K562 (cell line): ENCODE measurements around the gene SIDT2. TPM values are rescaled to one million over a fixed set of nuclear protein-coding genes. Genes with fewer than 3 reads are reported as not detected.
A peak's percentile ranks its signal among the peaks of the same experiment; 100 is the strongest.

Experiments
- ATAC-seq: fragments of 200-7000 bp; cut with Tn5 transposase; 3 replicates; pipeline ENCODE4 v1.9.1; 2020; ENCODE audit warnings: moderate library complexity
- BruUV-seq: library from RNA; stranded (reverse); fragments of 400-500 nt; replicated peaks from 2 replicates; lab custom pipeline; 2021; lab: Mats Ljungman, UMichigan
- CTCF ChIA-PET: fragments of 300-600 bp; formaldehyde crosslinking; extraction: SDS; loops from one replicate; lab custom pipeline; 2021; ENCODE audit warnings: low intra/inter-chr PET ratio; lab: Yijun Ruan, JAX
- POLR2A ChIA-PET: fragments of 300-600, 350-650 bp; sonication (Branson Sonifier 250); formaldehyde crosslinking; extraction: SDS; loops from one replicate; lab custom pipeline; 2021; ENCODE audit warnings: antibody characterized with exemption, inconsistent platforms; lab: Yijun Ruan, JAX
- DNase-seq, 4 experiments: peaks; one replicate each; pipeline versions ENCODE4 v3.0.0 to v3.0.0-alpha.2; 2011 to 2018; ENCODE audit warnings: low spot score in 3 of 4, mixed read lengths in 3 of 4; ENCODE audit errors: extremely low read depth in 1 of 4
- FAIRE-seq: peaks from 2 replicates; lab custom pipeline; 2011; peaks lifted over from hg19 to GRCh38; lab: Jason Lieb, UNC
- H2AFZ ChIP-seq: 2 replicates; pipeline ENCODE4 v1.6.0; 2011; ENCODE audit warnings: low read depth, low read length, control low read depth, inconsistent platforms
- H3K27ac ChIP-seq: fragments of 200-600 bp; 3 replicates; pipeline ENCODE4 v1.8.0; 2011; ENCODE audit warnings: low read depth, mild to moderate bottlenecking, control low read depth, inconsistent platforms, low read length, moderate library complexity, mixed read lengths; ENCODE audit errors: extremely low read depth
- H3K27me3 ChIP-seq, 2 experiments: fragments of 300-600 bp in 1 of 2; 2 replicates in 1 of 2; 3 replicates in 1 of 2; pipeline versions ENCODE4 v1.6.0 to v1.8.0; 2011; ENCODE audit warnings: inconsistent platforms in 2 of 2, low read length in 2 of 2, mild to moderate bottlenecking in 1 of 2, mixed read lengths in 1 of 2, moderate library complexity in 1 of 2; ENCODE audit not compliant: control insufficient read depth in 2 of 2, insufficient read depth in 2 of 2
- H3K36me3 ChIP-seq: fragments of 300-600 bp; 3 replicates; pipeline ENCODE4 v1.8.0; 2011; ENCODE audit warnings: mild to moderate bottlenecking, low read length, inconsistent platforms; ENCODE audit not compliant: control insufficient read depth, insufficient read depth
- H3K4me1 ChIP-seq, 2 experiments: fragments of 200-600 bp in 1 of 2; replicated peaks in 1 of 2; 2 replicates in 1 of 2; 3 replicates in 1 of 2; pipeline versions ENCODE4 v1.5.1 to v1.8.0; 2011; ENCODE audit warnings: inconsistent platforms in 2 of 2, low read length in 2 of 2, mild to moderate bottlenecking in 1 of 2, mixed read lengths in 1 of 2, moderate library complexity in 1 of 2; ENCODE audit not compliant: control insufficient read depth in 2 of 2, insufficient read depth in 2 of 2
- H3K4me2 ChIP-seq: 2 replicates; pipeline ENCODE4 v1.6.1; 2011; ENCODE audit warnings: low read length, control low read depth, inconsistent platforms, mixed read lengths; ENCODE audit not compliant: insufficient read depth
- H3K4me3 ChIP-seq: fragments of 200-600 bp; sonication (generic), shearing (Covaris generic); 2 replicates; pipeline ENCODE4 v1.5.1; 2016; ENCODE audit warnings: control low read depth, inconsistent platforms
- H3K79me2 ChIP-seq: fragments of 200-600 bp; 3 replicates; pipeline ENCODE4 v1.8.0; 2011; ENCODE audit warnings: low read length, inconsistent platforms; ENCODE audit not compliant: control insufficient read depth, insufficient read depth
- H3K9ac ChIP-seq, 2 experiments: 2 replicates each; pipeline versions ENCODE4 v1.6.0 to v1.6.1; 2011; ENCODE audit warnings: low read depth in 2 of 2, low read length in 2 of 2, control low read depth in 1 of 2, inconsistent platforms in 1 of 2, mild to moderate bottlenecking in 1 of 2, mixed read lengths in 1 of 2; ENCODE audit not compliant: insufficient read depth in 1 of 2
- H3K9me1 ChIP-seq: one replicate; pipeline ENCODE4 v1.6.0; 2011; ENCODE audit warnings: inconsistent platforms, mild to moderate bottlenecking, low read length, moderate library complexity; ENCODE audit not compliant: control insufficient read depth, insufficient read depth
- H3K9me3 ChIP-seq: replicated peaks from 2 replicates; pipeline ENCODE4 v1.5.1; 2011; ENCODE audit warnings: low read depth, low read length, inconsistent platforms; ENCODE audit not compliant: control insufficient read depth, insufficient read depth
- H4K20me1 ChIP-seq: replicated peaks from 2 replicates; pipeline ENCODE4 v1.6.1; 2011; ENCODE audit warnings: low read length, inconsistent platforms, mixed read lengths; ENCODE audit not compliant: control insufficient read depth, insufficient read depth
- ARID4B ChIP-seq: sonication (generic); formaldehyde crosslinking; IDR thresholded peaks from 2 replicates; pipeline ENCODE4 v1.8.0; 2022; ENCODE audit warnings: mild to moderate bottlenecking, missing genetic modification reagents
- NFE2 ChIP-seq: IDR thresholded peaks from 2 replicates; pipeline ENCODE4 v1.6.1; 2014; ENCODE audit warnings: antibody characterized with exemption, low read depth
- POLR2G ChIP-seq: fragments of 200-400 bp; formaldehyde crosslinking; IDR thresholded peaks from 2 replicates; pipeline ENCODE4 v1.6.1; 2017; ENCODE audit warnings: low read depth, mild to moderate bottlenecking, antibody characterized with exemption, low read length, moderate library complexity
- ZNF740 ChIP-seq, 3 experiments: fragments of 200-800 bp in 1 of 3; sonication (Bioruptor generic) in 1 of 3; sonication (generic) in 1 of 3; formaldehyde crosslinking in 1 of 3; IDR thresholded peaks; 2 replicates each; pipeline versions ENCODE4 v1.6.1 to v1.8.0; 2016 to 2022; ENCODE audit warnings: mild to moderate bottlenecking in 2 of 3, missing compliant biosample characterization in 2 of 3, missing genetic modification characterization in 2 of 3, missing genetic modification reagents in 1 of 3
- WGBS: fragments of 100-300 bp; shearing (Covaris generic); methylation state at CpG from one replicate; pipeline ENCODE4 v1.1.6; 2016; ENCODE audit warnings: low coverage, mixed read lengths; ENCODE audit not compliant: insufficient coverage; ENCODE audit errors: missing lambda C conversion rate; 5-methylcytosine and 5-hydroxymethylcytosine counted together
- in situ Hi-C: fragments of 300-500 bp; cut with MboI; formaldehyde crosslinking; loops from 4 replicates; pipeline ENCODE4 v1.15.0; 2018; ENCODE audit warnings: inconsistent platforms, mixed read lengths
- intact Hi-C: fragments of 100-400 bp; cut with micrococcal nuclease; formaldehyde crosslinking; loops from 2 replicates; pipeline ENCODE4 v1.14.2; 2022
- polyA plus RNA-seq, 8 experiments: library from polyadenylated mRNA; depleted of rRNA in 4 of 8; stranded (reverse) in 5 of 8; unstranded in 3 of 8; fragments of >200 nt; fragmentation: Nextera tagmentation in 2 of 8; fragmentation: Illumina TruSeq in 1 of 8; extraction: Ambion mirVana in 2 of 8; extraction: Trizol in 1 of 8; gene quantifications; 2 replicates each; pipeline versions ENCODE4 v1.2.1 to v1.2.3, GENCODE V29; 2011 to 2014; ENCODE audit warnings: inconsistent platforms in 1 of 8, missing spikeins in 1 of 8
- total RNA-seq, 7 experiments: library from RNA; depleted of rRNA in 6 of 7; stranded (reverse); fragments of >200 nt in 6 of 7; fragmentation: Illumina TruSeq in 2 of 7; extraction: Trizol in 2 of 7; gene quantifications; 2 replicates each; pipeline versions ENCODE4 v1.2.1 to v1.2.3, GENCODE V29; 2011 to 2021; ENCODE audit warnings: low replicate concordance in 1 of 7

SIDT2 gene
- total and polyA plus RNA-seq, 9 of the 15 experiments (the other 6 are each of a cell fraction or from before 2014, with no cell fraction given), result 2.4 to 20.2 (median 6.5) TPM

GRCh38 chr11:117189191-117189940, 10.8 kb downstream of the SIDT2 start:
- in situ Hi-C loops, result no loop called here
- DNase-seq (no peak), ATAC-seq (no peak), FAIRE-seq (no peak)
- Histone ChIP-seq H3K4me1 (0 out of 5 replicates have a peak, but pooled peaks cover 0 to 4% of the 10 kb centered on the region in 2 experiments), H3K4me2 (no peak overlapping the region), H3K36me3 (peaks cover 47% of the 10 kb centered on the region; the same call in 1 of the 3 replicates), H3K27me3 (no peaks in the 10 kb centered on the region), H3K27ac (no peak overlapping the region), H3K4me3 (no peak overlapping the region), H3K9me1 (no peaks in the 10 kb centered on the region), H2AFZ (no peak overlapping the region), H3K9me3 (no peaks in the 10 kb centered on the region), H4K20me1 (0 out of 2 replicates have a peak, but pooled peaks cover 3% of the 10 kb centered on the region), H3K9ac (peak overlapping the region in 1 of 2 experiments; percentile 13; a peak in 1 of 4 replicates), H3K79me2 (no peaks in the 10 kb centered on the region)
- ChIA-PET CTCF (interaction anchor here (0.6 kb wide), 1 partner anchor 448 kb away, joined by 3 read pairs; no protein-coding TSS in a partner anchor), POLR2A (no interaction called here)
- TF ChIP-seq POLR2G (peak; percentile 8; the same call in 1 of the 2 replicates), ZNF740 (CRISPR knock-in tag; IDR thresholded peaks at IDR 0.05) (0 out of 2 replicates have a peak, but pooled peaks have one; percentile 39), ZNF740 (tag; IDR thresholded peaks at IDR 0.05) (0 out of 4 replicates have a peak, but pooled peaks of 1 of the 2 experiments have one; percentile 33), ARID4B (CRISPR knock-in tag) (0 out of 2 replicates have a peak, but pooled peaks have one; percentile 34), NFE2 (no peak)
- BruUV-seq, result no TSS peak
- intact Hi-C loops, result no loop called here
- 92% methylated on average over 19 of the region's 22 CpGs for WGBS
